Lower leg skin (tissue), 3 donors: ENCODE results near the gene PCBP2.

ENCODE experiments used
- POLR2A ChIP-seq, 2 donors: fragments of 450-650 bp; IDR thresholded peaks; one replicate each; pipeline ENCODE4 v1.6.1; 2016 to 2017; ENCODE audit warnings: antibody characterized with exemption in 2 of 2, mild to moderate bottlenecking in 1 of 2, moderate library complexity in 1 of 2
- TF ChIP-seq, protein P1 (sequence below), 3 donors: fragments of 450-650 bp; IDR thresholded peaks; one replicate each; pipeline ENCODE4 v1.5.1; 2016; ENCODE audit warnings: antibody characterized with exemption in 3 of 3, mild to moderate bottlenecking in 3 of 3, moderate library complexity in 2 of 3

DNA sequence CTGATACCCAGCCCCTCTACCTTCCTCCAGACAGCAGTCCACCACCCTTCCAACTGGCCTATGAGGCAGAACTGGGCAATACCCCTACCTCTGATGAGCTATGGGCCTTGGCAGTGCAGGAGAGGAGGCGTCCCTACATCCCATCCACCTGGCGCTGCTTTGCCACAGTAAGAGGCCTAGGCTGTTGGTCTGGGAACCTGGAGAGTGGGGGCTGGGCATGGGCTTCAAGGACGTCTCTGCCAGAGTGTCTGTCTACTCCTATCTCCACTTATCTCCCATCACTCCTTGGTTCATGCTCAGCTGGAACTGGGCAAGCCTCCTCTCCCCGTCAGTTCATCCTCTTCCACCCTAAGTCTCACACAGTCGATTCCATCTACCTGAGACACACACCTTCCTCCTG lies 21.8 kb upstream of the PCBP2 start:
- TF ChIP-seq, protein P1, sequence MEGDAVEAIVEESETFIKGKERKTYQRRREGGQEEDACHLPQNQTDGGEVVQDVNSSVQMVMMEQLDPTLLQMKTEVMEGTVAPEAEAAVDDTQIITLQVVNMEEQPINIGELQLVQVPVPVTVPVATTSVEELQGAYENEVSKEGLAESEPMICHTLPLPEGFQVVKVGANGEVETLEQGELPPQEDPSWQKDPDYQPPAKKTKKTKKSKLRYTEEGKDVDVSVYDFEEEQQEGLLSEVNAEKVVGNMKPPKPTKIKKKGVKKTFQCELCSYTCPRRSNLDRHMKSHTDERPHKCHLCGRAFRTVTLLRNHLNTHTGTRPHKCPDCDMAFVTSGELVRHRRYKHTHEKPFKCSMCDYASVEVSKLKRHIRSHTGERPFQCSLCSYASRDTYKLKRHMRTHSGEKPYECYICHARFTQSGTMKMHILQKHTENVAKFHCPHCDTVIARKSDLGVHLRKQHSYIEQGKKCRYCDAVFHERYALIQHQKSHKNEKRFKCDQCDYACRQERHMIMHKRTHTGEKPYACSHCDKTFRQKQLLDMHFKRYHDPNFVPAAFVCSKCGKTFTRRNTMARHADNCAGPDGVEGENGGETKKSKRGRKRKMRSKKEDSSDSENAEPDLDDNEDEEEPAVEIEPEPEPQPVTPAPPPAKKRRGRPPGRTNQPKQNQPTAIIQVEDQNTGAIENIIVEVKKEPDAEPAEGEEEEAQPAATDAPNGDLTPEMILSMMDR (IDR thresholded peaks at IDR 0.05): no peak
- no peak for TF ChIP-seq POLR2A (IDR thresholded peaks at IDR 0.05)
